HG03095 (cell line): Measurements from ENCODE around the gene GLS.

Experiments
- ATAC-seq: cut with Tn5 transposase; IDR thresholded peaks from one replicate; pipeline ENCODE4 v1.9.1; 2021; ENCODE audit warnings: moderate library complexity; ENCODE audit not compliant: unreplicated experiment

The GLS gene

DNA sequence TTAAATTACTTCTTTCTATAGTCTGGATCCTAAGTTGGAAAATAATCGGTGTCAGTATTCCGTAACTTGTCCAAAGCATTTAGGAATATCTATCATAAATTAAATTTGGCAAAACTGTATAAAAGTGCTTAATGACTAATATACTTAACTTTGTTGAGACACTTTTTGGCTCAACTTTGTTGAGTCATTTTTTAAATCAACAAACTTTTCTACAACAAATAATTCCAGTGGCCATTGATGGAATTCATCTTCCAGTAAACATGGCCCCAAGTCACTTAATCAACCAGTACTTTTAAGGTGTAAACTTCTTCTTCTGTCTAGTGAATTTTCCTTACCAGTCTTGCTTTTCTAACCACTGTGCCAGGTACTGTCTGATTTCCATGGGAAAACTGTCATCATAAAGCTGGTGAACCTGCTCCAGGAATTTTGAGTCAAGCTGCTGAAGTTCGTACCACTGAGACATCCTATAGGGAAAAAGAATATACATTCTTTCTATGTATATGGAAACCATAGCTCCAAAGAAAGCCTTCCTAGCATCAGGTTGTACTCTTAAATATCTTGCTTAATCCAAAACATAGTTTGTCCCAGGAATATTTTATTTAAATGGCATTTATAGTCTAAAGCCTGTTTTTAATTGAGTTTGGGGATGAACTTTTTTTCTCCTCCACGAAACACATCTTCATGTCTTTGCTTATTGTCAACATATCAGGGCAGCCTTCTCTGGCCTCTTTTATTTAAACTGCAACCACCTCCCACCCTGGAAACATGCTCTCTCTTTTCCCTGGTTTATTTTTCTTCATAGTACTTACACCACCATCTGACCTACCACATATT lies 129.1 kb downstream of the GLS start:
- ATAC-seq = no peak

- ATAC-seq = no peak
Observed at GRCh38 chr2:191010887-191011885, 130.6 kb downstream of the GLS start.

GRCh38 chr2:191012346-191012745 lies 131.7 kb downstream of the GLS start:
- ATAC-seq = no peak

GRCh38 chr2:191012845-191013681 lies 132.4 kb downstream of the GLS start:
- ATAC-seq = no peak

DNA sequence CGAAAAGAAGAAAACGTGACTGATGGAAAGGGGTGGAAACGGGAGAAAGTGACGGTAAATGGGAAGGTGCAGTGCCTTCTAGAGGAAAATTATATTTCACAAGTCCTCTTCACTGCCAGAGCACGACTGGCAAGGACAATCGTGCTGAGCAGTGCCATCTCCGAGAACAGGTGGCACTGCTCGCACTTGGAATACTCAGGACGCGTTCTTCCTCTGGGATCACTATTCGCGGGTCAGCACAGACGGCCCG lies 133.0 kb downstream of the GLS start:
- no peak for ATAC-seq

- peak; percentile 84 for ATAC-seq
Observed at GRCh38 chr2:191013932-191014652, 133.5 kb downstream of the GLS start, which contains the start of gene STAT1. Gene STAT1 (minus strand): TSS chr2:191014171. CDS start chr2:191010003, 4,168 bp downstream.

GRCh38 chr2:191014653-191015020 lies 134.0 kb downstream of the GLS start:
- ATAC-seq = peak; percentile 1
